GM19455 (cell line): Measurements from ENCODE around the gene PSMC5.
A peak's percentile ranks its signal among the peaks of the same experiment; 100 is the strongest.
"Not testable (repeated sequence)": the region's sequence is repeated elsewhere in the genome, so short reads cannot be mapped to it uniquely, and the experiment has no call there.

Experiments used
- ATAC-seq: cut with Tn5 transposase; IDR thresholded peaks from one replicate; pipeline ENCODE4 v1.9.1; 2021; ENCODE audit not compliant: unreplicated experiment

PSMC5 gene

DNA sequence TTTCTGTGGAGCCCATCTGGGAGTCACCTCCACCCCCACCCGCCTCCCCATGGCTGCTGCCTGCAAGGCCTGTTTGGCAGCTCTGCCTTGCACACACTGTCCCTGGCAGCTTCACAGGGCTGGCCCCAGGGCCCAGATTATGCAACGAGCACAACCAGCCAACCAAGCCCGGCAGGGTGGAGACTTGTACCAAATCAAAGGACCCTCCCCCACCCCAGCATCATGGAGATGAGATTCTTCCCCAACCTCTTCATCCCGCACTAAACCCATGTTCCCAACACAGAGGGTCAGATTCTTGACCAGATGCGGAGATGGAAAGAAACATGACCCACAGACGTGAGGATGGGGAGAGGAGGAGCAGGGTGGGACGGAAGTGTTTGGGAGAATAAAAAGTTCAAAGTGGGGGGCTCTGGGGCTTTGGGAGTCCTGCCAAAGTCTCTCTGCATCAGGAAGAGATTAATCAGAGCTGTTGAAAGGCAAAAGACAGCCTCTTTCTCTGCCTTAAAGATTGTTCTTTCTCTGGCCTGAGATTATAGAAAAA, 11.5 kb downstream of the PSMC5 start:
- ATAC-seq, result no peak

DNA sequence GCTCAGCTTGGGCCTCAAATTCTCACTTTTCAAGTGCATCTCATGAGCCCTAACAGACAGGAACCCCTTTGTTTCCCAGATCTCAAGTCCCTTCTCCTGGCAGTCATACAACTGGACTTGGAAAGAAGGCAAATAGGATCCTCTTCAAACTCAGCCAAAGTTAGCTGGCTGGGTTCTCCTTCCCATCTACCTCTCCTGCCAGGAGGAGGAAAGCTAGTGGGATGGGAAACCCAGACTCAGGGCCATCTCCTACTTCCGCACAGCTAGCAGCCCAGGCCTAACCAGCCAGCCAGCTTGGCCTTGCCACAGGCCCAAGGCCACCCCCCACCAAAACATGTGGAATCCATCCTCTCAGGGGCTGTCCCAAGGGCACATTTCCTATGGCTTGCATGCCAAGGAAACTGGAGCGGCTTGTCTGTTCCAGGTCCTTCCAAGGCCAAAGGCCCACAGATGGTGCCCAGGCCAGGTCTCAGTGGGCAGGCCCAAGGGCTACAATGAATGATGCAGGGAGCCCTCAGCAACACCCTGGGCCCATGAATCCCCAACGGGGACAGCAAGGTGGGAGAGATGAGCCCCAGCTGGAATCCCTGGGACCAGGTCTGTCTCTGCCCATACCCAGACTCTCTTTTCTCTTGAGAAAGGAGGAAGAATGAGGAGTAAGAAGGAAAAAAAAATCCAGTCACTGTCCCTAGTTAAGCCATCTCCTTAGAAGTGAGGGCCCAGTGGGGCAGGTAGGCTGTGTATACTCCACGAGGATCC, 13.5 kb downstream of the PSMC5 start:
- ATAC-seq, result no peak

DNA sequence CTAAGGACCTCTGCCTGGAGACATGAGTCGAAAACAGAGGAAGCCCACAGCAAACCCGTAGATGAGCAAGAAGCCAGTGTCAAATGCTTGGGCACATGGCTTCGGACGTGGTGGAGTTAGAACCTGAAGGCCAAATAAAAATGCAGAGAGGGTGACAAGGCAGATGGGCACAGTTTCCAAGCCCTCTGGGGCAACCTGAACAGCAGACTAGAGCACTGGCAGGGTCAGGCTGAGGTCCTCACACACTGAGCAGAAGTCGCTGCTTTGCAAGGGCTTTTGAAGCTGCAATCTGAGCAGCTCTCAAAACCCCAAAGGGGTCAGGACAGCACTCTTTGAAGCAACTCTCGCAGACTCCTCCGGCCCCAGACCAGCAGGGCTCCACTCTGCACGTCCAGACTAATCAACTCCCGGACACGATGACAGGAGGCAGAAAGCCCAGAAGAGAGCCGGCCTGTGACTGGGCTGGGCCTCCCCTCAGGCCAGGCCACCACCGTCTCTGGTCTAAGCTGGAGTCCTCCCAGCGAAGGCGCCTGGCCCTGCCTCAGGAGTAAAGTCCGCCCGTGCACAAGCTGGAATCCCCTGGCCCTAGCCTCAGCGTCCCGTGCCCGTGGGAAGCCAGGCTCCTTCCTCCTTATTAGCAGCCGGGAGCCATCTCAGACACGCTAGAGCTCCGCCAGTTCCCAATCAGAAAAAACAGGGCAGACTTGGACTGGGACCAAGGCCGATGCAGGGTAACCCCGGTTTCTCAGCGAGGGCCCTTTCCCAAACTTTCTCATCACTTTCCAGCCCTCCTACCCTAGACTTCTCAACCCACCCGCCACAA, 14.3 kb downstream of the PSMC5 start:
- no peak for ATAC-seq

DNA sequence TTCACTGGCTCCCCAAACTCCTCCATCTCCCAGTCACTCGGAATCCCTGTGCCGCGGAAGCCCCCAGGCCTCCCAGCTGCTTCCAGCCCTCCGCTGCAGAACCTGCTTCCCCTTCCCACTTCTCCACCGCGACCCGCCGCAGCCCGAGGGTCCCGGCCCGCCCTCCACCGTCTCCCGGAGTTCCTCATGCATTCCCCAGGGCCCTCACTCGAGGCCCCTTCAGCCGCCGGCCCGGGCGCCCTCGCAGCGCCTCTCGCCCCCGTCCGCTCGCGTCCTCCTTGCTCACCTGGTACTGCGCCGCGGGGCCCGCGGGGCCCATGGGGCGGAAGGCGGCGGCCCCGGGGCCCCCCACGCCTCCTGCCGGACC, 14.9 kb downstream of the PSMC5 start:
- ATAC-seq, result peak; percentile 31

GRCh38 chr17:63842540-63843386, 15.5 kb downstream of the PSMC5 start, which contains the start of gene SMARCD2:
Gene SMARCD2, minus strand, starts transcription at chr17:63842685. Its CDS starts 11 bp downstream, at chr17:63842674.
- peak; percentile 67 for ATAC-seq

GRCh38 chr17:63843387-63843888, 16.2 kb downstream of the PSMC5 start:
- not testable (repeated sequence) for ATAC-seq

DNA sequence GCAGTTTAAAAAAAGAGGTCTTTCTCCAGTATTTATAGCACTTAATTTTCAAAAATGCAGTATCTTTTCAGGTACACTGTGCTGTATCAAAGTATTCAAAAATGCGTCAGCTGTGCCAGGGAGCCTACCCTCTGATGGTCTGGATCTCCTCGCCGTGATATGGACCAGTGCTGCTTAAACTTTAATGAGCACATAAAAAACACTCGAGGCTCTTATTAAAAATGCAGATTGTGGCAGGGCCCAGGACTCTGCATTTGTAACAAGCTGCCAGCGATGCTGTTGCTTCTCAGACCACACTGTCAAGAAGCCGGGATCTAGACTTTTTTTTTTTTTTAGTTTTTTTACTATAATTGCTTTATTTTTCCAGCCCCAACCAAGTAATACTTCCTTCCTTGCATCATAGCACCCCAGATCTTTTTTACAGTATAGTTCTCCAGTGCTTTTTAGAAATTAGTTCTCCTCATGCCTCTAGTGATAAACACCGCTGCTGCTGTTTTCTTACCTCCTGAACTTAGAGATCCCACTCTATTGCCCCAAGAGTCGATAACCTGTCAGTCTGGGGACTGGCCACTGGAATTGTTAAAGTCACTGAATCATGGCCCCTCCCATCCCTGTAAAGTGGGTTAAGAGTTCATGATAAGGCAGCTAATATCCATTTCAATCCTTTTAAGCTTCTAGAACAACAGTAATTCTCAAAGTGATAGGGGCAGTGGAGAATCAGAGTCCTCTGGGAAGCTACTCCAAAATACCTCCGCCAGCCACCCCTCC, 16.9 kb downstream of the PSMC5 start:
- ATAC-seq, result no peak

DNA sequence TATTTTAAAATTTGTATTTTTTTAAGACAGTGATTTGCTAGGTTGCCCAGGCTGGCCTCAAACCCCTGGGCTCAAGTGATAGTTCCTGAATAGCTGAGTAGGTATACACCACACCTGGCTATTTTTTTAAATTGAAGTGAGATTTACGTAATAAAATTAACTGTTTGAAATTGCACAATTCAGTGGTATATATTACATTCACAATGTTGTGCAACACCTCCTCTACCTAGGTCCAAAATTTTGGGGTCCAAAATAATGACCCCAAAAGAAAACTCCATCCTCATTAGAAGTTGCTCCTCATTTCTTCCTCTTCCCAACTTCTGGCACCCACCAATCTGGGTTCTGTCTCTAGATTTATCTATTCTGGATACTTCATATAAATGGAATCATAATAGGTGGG, 18.3 kb downstream of the PSMC5 start:
- ATAC-seq, result no peak

GRCh38 chr17:63847525-63848249, 20.5 kb downstream of the PSMC5 start:
- no peak for ATAC-seq

DNA sequence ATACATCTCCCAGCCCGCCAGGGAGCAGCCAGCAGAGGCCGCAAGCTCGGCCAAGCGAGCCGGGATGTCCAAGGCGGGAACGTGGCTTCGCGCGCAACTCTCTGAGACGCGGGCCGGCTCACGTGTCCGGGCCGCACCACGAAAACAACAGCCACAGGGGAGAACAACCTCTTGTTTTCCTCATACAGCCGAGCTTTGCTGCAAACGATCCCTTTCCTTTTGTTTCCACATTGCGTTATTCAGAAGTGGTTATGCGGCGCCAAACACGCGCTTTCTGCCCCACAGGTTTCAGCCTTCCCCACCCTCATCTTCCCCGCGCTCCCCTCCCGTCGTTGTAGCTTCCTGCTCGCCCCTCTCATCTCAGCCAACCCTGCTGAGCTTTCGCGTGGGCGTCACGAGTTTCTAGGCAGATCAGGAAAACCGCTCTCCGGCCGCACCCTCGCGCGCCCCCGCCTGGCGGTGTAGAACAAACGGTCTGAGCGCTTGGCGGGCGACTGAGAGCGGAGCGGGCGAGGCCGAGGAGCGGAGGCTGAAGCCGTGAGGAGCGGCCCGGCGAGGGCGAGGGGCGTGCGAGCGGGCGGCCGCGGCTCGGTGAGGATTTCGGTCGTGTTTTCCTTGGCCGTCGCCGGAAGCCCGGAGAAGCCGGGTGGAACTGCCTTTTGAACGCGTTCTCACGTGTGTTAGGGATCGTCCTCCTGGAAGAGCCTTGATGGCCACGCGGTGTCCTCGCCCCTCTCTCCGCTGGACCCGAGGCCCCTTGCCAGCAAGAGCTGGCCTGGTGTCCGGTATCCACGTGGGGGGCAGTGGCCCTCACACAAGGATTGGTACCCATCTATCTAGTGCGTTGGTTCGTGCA, 21.8 kb downstream of the PSMC5 start:
- peak; percentile 59 for ATAC-seq

DNA sequence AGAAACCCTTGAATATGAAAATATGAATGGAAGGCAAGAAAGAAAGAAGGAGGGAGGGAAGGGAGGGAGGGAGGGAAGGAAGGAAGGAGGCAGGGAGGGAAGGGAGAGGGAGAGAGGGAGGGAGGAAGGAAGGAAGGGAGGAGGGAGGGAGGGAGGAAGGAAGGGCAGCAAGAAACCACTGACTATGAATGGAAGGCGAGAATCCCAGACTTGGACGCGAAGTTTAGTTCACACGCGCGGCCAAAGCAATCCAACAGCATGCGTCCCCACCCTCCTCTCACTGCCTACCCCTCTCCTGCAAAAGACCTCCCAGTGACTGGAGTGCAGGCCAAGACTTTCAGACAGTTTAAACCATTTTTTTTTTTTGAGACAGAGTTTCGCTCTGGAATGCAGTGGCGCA, 23.2 kb downstream of the PSMC5 start:
- ATAC-seq, result no peak

DNA sequence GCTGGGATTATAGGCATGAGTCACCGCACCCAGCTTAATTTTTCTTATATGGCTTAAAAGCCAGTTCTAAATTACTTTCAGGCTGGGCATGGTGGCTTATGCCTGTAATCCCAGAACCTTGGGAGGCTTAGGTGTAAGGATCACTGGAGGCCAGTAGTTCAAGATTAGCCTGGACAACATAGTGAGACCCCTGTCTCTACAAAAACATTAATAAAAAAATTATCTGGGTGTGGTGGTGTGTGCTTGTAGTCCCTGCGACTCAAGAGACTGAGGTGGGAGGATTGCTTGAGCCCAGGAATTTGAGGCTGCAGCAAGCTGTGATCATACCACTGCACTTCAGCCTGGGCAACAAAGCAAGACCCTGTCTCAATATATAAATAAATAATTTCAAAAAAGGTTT, 26.0 kb downstream of the PSMC5 start:
- ATAC-seq, result no peak

GRCh38 chr17:63854709-63855108, 27.5 kb downstream of the PSMC5 start:
- no peak for ATAC-seq

DNA sequence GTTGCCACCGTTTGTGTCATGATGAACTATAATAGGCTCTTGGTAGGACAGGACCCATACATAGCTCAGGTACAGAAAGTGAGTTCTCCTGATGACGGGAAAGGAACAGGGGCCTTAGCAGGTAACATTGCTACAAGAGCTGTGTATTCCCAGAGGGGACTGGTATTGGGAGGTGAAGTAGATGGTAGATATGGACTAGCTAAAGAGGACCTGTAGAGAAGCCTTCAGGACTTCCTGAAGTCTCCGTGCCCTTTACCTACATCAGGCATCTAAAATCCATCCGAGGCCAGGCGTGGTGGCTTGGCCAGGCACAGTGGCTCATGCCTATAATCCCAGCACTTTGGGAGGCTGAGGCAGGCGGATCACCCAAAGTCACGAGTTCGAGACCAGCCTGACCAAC, 28.0 kb downstream of the PSMC5 start:
- no peak for ATAC-seq

DNA sequence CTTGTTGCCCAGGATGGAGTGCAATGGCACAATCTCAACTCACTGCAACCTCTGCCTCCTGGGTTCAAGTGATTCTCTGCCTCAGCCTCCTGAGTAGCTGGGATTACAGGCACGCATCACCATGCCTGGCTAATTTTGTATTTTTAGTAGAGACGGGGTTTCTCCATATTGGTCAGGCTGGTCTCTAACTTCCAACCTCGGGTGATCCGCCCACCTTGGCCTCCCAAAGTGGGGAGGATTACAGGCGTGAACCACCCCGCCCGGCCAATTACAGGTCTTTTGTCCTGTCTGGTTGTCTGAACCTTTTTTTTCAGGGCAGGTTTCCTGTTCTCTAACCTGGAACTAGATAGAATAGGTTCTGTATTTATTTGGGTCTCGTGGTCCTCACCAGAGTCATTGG, 29.2 kb downstream of the PSMC5 start:
- ATAC-seq, result not testable (repeated sequence)

DNA sequence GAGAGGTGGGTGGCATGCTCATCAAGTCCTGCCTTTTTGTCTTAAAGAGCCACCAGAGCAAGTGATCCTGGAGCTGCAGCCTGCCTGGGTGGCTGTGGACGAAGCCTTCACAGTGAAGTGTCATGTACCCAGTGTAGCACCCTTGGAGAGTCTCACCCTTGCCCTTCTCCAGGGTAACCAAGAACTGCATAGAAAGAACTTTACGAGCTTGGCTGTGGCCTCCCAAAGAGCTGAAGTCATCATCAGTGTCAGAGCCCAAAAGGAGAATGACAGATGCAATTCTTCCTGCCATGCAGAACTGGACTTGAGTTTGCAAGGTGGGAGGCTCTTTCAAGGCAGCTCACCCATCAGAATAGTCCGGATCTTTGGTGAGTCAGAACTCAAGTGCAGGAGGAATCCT, 32.0 kb downstream of the PSMC5 start:
- no peak for ATAC-seq

- ATAC-seq, result not testable (repeated sequence)
These were observed 39.4 kb downstream of the PSMC5 start for GRCh38 chr17:63866625-63867024.

DNA sequence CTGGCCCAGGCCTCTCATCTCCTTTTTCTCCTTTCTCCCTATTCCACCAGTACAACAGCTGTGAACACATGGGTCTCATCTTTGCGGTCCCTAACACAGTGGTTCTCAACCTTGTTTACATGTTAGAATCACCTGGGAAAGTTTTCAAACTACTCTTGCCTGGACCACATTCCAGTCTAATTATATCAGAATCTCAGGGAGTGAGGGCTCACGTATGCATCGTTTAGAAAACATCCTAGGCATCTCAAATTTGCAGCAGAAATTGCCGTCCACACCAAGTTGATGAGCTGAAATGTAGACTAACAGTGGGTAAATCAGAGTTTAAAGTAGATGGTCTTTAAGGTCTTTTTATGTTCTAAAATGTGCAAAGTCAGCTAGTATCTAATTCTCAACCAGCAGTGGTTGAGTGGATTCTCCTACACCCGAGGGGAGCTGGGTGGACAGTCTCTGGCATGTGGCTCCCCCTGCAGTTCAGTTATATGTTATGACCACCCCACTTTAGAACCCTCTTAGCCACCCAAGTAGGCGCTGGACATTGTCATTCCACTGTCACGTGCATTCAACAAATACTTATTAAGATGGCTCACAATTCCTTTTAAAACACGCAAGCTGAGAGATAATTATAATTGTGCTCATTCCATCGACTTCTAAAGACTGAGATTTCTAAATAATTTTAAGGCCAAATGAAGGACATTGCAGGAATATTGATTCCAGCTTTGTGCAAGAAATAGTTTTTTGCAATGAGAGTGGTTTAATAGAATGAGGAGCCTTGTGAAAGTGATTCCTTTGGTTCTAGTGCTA, 42.5 kb downstream of the PSMC5 start:
- ATAC-seq, result not testable (repeated sequence)
